ENCODE data around the gene SMAD7.

Gene SMAD7

DNA sequence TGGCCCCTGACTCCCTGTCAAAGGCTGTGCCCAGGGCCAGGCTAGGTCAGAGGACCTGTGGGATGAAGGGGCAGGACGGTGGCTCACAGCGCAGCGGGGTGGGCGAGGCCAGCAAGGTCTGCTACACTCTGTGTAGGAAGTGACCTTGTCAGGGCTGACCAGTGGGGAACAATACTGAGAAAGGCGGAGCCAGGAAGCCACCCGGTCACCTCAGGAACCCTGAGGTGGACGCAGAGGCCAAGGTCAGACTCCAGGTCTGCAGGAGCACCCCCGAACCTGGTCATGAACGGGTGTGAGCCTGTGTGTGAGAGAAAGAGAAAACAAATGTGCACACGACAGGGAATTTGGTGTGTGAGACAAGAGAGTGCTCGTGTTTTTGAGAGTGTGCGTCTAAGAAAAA lies 72.3 kb downstream of the SMAD7 start:
- Histone ChIP-seq H2BK120ac (ENCODE audit: insufficient read depth, low read length, poor library complexity) (peak overlapping the region; percentile 95), H2BK12ac (ENCODE audit: low read length) (peak overlapping the region; percentile 98), H3K27ac (ENCODE audit: low read depth, low read length) (peak overlapping the region; percentile 95), H3K79me1 (ENCODE audit: low read length) (peaks cover 66% of the 10 kb centered on the region), H2AK5ac (ENCODE audit: low read length) (peak overlapping the region; percentile 83), H3K4me1 (ENCODE audit: control insufficient read depth in 1 of 2, insufficient read depth in 2 of 2, low read length in 2 of 2) (peaks cover 46 to 48% of the 10 kb centered on the region in 2 experiments), H4K12ac (ENCODE audit: low read depth, low read length) (peak overlapping the region; percentile 17), H3K9ac (ENCODE audit: low read length) (no peak overlapping the region), H4K8ac (ENCODE audit: low read depth, low read length) (peak overlapping the region; percentile 86), H3K14ac (ENCODE audit: low read length) (peak overlapping the region; percentile 90), H3K9me3 (ENCODE audit: insufficient read depth, low read depth, low read length) (no peaks in the 10 kb centered on the region), H3K18ac (ENCODE audit: low read length) (peak overlapping the region; percentile 94), H3K4me3 (ENCODE audit: low read depth, low read length) (no peak overlapping the region), H2BK5ac (ENCODE audit: low read depth, low read length, poor library complexity) (peak overlapping the region; percentile 98), H3K4me2 (ENCODE audit: low read length) (peak overlapping the region; percentile 17), H3K4ac (ENCODE audit: low read depth, low read length) (peak overlapping the region; percentile 43), H3K79me2 (ENCODE audit: control insufficient read depth, insufficient read depth, low read length, poor library complexity) (peaks cover 20% of the 10 kb centered on the region), H3K27me3 (ENCODE audit: insufficient read depth, low read length) (no peaks in the 10 kb centered on the region), H2AFZ (ENCODE audit: insufficient read depth, low read length, poor library complexity) (peak overlapping the region; percentile 52), H3K36me3 (ENCODE audit: control insufficient read depth in 1 of 2, insufficient read depth in 2 of 2, low read length in 2 of 2) (peaks cover 0 to 2% of the 10 kb centered on the region in 2 experiments), H3K23ac (ENCODE audit: low read length) (no peak overlapping the region), H4K91ac (ENCODE audit: low read depth, low read length) (peak overlapping the region; percentile 94)
- WGBS (ENCODE audit: extremely low coverage, insufficient coverage, insufficient read length) = 100% methylated on average over 1 of the region's 12 CpGs
- DNase-seq = peak in 1 of 2 donors; percentile 24

DNA sequence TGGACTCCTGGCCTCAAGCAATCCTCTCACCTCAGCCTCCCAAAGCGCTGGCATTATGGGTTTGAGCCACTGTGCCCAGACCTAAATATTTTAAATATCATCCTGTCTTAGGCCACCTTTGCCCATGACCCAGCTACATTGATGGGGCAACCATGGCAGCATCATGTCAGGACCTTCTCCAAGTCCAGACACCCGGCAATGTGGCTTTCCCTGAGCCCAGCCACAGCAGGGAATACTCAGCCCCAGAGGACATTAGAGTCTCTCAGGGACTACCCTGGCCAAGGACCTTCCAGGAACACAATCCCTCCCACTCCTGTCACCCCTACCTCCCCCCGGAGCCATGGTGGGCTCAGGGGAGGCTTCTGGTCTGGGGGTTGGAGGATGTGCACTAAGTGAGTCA lies 72.8 kb downstream of the SMAD7 start:
- H3K18ac ChIP-seq (ENCODE audit: low read length) = peak overlapping the region; percentile 79
- H3K14ac ChIP-seq (ENCODE audit: low read length) = peak overlapping the region; percentile 90
- H2BK12ac ChIP-seq (ENCODE audit: low read length) = peak overlapping the region; percentile 100
- peaks cover 0 to 2% of the 10 kb centered on the region in 2 experiments for H3K36me3 ChIP-seq (ENCODE audit: control insufficient read depth in 1 of 2, insufficient read depth in 2 of 2, low read length in 2 of 2)
- H4K8ac ChIP-seq (ENCODE audit: low read depth, low read length) = peak overlapping the region; percentile 76
- no peak overlapping the region for H2AFZ ChIP-seq (ENCODE audit: insufficient read depth, low read length, poor library complexity)
- H3K4me2 ChIP-seq (ENCODE audit: low read length) = peak overlapping the region; percentile 17
- WGBS (ENCODE audit: extremely low coverage, insufficient coverage, insufficient read length) = no CpG with 5 or more reads among the region's 3 CpGs
- H2BK5ac ChIP-seq (ENCODE audit: low read depth, low read length, poor library complexity) = peak overlapping the region; percentile 98
- H3K9ac ChIP-seq (ENCODE audit: low read length) = peak overlapping the region; percentile 1
- H3K4ac ChIP-seq (ENCODE audit: low read depth, low read length) = peak overlapping the region; percentile 93
- H2BK120ac ChIP-seq (ENCODE audit: insufficient read depth, low read length, poor library complexity) = peak overlapping the region; percentile 95
- H3K4me1 ChIP-seq (ENCODE audit: control insufficient read depth in 1 of 2, insufficient read depth in 2 of 2, low read length in 2 of 2) = peaks cover 49 to 50% of the 10 kb centered on the region in 2 experiments
- peak overlapping the region; percentile 95 for H3K27ac ChIP-seq (ENCODE audit: low read depth, low read length)
- peaks cover 21% of the 10 kb centered on the region for H3K79me2 ChIP-seq (ENCODE audit: control insufficient read depth, insufficient read depth, low read length, poor library complexity)
- no peaks in the 10 kb centered on the region for H3K27me3 ChIP-seq (ENCODE audit: insufficient read depth, low read length)
- H4K91ac ChIP-seq (ENCODE audit: low read depth, low read length) = peak overlapping the region; percentile 94
- no peaks in the 10 kb centered on the region for H3K9me3 ChIP-seq (ENCODE audit: insufficient read depth, low read depth, low read length)
- no peak overlapping the region for H3K23ac ChIP-seq (ENCODE audit: low read length)
- peak overlapping the region; percentile 99 for H2AK5ac ChIP-seq (ENCODE audit: low read length)
- peaks cover 68% of the 10 kb centered on the region for H3K79me1 ChIP-seq (ENCODE audit: low read length)
- no peak overlapping the region for H4K12ac ChIP-seq (ENCODE audit: low read depth, low read length)
- H3K4me3 ChIP-seq (ENCODE audit: low read depth, low read length) = no peak overlapping the region
- no peak for DNase-seq

DNA sequence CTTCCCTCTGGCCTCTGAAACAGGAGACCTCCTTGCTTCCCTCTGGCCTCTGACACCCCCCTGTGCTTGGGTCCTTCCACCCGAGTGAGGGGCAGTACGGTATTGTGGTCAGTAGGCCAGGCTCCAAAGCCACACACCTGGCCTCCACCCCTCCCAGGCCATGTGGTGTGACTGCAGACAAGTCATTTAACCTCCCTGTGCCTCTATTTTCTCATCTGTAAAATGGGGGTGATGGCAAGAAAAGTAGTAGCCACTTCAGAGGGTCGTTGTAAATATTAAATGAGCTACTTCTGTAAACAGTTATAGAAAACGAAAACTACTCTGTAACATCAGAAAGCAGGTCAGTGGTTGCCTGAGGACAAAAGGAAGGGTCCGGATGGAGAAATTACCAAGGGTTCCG lies 74.2 kb downstream of the SMAD7 start:
- Histone ChIP-seq H3K79me1 (ENCODE audit: low read length) (peaks cover 74% of the 10 kb centered on the region), H3K27me3 (ENCODE audit: insufficient read depth, low read length) (no peaks in the 10 kb centered on the region), H2AFZ (ENCODE audit: insufficient read depth, low read length, poor library complexity) (peak overlapping the region; percentile 30), H3K27ac (ENCODE audit: low read depth, low read length) (peak overlapping the region; percentile 56), H2BK5ac (ENCODE audit: low read depth, low read length, poor library complexity) (peak overlapping the region; percentile 85), H3K18ac (ENCODE audit: low read length) (peak overlapping the region; percentile 99), H3K4ac (ENCODE audit: low read depth, low read length) (peak overlapping the region; percentile 60), H3K4me1 (ENCODE audit: control insufficient read depth in 1 of 2, insufficient read depth in 2 of 2, low read length in 2 of 2) (peaks cover 58% of the 10 kb centered on the region in 2 experiments), H2BK120ac (ENCODE audit: insufficient read depth, low read length, poor library complexity) (peak overlapping the region; percentile 90), H4K8ac (ENCODE audit: low read depth, low read length) (peak overlapping the region; percentile 56), H3K14ac (ENCODE audit: low read length) (peak overlapping the region; percentile 98), H3K4me3 (ENCODE audit: low read depth, low read length) (no peak overlapping the region), H2BK12ac (ENCODE audit: low read length) (peak overlapping the region; percentile 100), H3K4me2 (ENCODE audit: low read length) (no peak overlapping the region), H4K12ac (ENCODE audit: low read depth, low read length) (peak overlapping the region; percentile 51), H3K23ac (ENCODE audit: low read length) (no peak overlapping the region), H4K91ac (ENCODE audit: low read depth, low read length) (peak overlapping the region; percentile 99), H3K36me3 (ENCODE audit: control insufficient read depth in 1 of 2, insufficient read depth in 2 of 2, low read length in 2 of 2) (peaks cover 0 to 2% of the 10 kb centered on the region in 2 experiments), H3K9me3 (ENCODE audit: insufficient read depth, low read depth, low read length) (no peaks in the 10 kb centered on the region), H3K79me2 (ENCODE audit: control insufficient read depth, insufficient read depth, low read length, poor library complexity) (peaks cover 21% of the 10 kb centered on the region), H2AK5ac (ENCODE audit: low read length) (peak overlapping the region; percentile 70), H3K9ac (ENCODE audit: low read length) (no peak overlapping the region)
- no CpG with 5 or more reads among the region's 6 CpGs for WGBS (ENCODE audit: extremely low coverage, insufficient coverage, insufficient read length)
- DNase-seq = no peak

DNA sequence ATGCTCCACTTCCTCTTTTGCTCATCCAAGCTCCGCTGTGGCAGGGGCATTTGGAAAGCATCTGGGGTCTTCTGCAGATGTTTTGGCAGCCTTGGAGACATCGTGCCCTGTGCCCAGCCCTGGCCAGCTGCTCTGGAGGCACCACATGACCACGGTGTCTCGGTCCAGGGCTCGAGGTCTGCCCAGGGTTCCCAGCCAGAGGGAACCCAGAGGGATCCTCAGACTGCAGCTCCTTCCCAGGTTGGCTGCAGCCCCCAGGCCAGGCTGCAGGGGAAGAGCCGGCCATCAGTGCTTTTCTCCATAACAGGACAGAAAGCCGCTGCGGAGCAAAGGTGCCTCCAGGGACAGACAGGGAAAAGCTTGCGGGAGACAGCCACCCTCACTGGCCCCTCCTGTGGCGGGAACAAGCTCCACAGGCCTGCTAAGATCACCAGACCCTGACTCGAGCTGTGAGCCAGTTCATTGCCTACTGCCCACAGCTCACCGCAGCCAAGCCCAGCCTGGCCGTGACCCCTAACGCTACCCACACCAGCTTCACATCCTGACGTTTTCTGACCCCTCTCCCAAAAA lies 74.7 kb downstream of the SMAD7 start:
- H3K79me1 ChIP-seq (ENCODE audit: low read length) = peaks cover 74% of the 10 kb centered on the region
- peak overlapping the region; percentile 99 for H4K91ac ChIP-seq (ENCODE audit: low read depth, low read length)
- no peak overlapping the region for H3K23ac ChIP-seq (ENCODE audit: low read length)
- no peak overlapping the region for H3K4me2 ChIP-seq (ENCODE audit: low read length)
- peak overlapping the region; percentile 100 for H2BK12ac ChIP-seq (ENCODE audit: low read length)
- H3K79me2 ChIP-seq (ENCODE audit: control insufficient read depth, insufficient read depth, low read length, poor library complexity) = peaks cover 21% of the 10 kb centered on the region
- H3K9ac ChIP-seq (ENCODE audit: low read length) = no peak overlapping the region
- H3K36me3 ChIP-seq (ENCODE audit: control insufficient read depth in 1 of 2, insufficient read depth in 2 of 2, low read length in 2 of 2) = peaks cover 0 to 2% of the 10 kb centered on the region in 2 experiments
- H2BK120ac ChIP-seq (ENCODE audit: insufficient read depth, low read length, poor library complexity) = peak overlapping the region; percentile 90
- peak overlapping the region; percentile 70 for H2AK5ac ChIP-seq (ENCODE audit: low read length)
- no peak overlapping the region for H3K4me3 ChIP-seq (ENCODE audit: low read depth, low read length)
- DNase-seq = peak in 1 of 2 donors; percentile 19
- peak overlapping the region; percentile 30 for H2AFZ ChIP-seq (ENCODE audit: insufficient read depth, low read length, poor library complexity)
- peak overlapping the region; percentile 99 for H3K18ac ChIP-seq (ENCODE audit: low read length)
- no CpG with 5 or more reads among the region's 15 CpGs for WGBS (ENCODE audit: extremely low coverage, insufficient coverage, insufficient read length)
- H4K8ac ChIP-seq (ENCODE audit: low read depth, low read length) = peak overlapping the region; percentile 56
- H3K27ac ChIP-seq (ENCODE audit: low read depth, low read length) = peak overlapping the region; percentile 56
- H4K12ac ChIP-seq (ENCODE audit: low read depth, low read length) = peak overlapping the region; percentile 1
- peak overlapping the region; percentile 60 for H3K4ac ChIP-seq (ENCODE audit: low read depth, low read length)
- H2BK5ac ChIP-seq (ENCODE audit: low read depth, low read length, poor library complexity) = peak overlapping the region; percentile 85
- H3K9me3 ChIP-seq (ENCODE audit: insufficient read depth, low read depth, low read length) = no peaks in the 10 kb centered on the region
- peaks cover 58% of the 10 kb centered on the region in 2 experiments for H3K4me1 ChIP-seq (ENCODE audit: control insufficient read depth in 1 of 2, insufficient read depth in 2 of 2, low read length in 2 of 2)
- peak overlapping the region; percentile 98 for H3K14ac ChIP-seq (ENCODE audit: low read length)
- no peaks in the 10 kb centered on the region for H3K27me3 ChIP-seq (ENCODE audit: insufficient read depth, low read length)
